Tibial artery (tissue), 4 donors: ENCODE measurements around the gene MC1R.

Experiments used
- DNase-seq, 2 donors: peaks; one replicate each; pipeline ENCODE4 v3.0.0-alpha.2; 2019
- H3K27ac ChIP-seq, 2 donors: fragments of 200-600 bp; sonication (generic) in 1 of 2; 1 replicate in 1 of 2; 2 replicates in 1 of 2; pipeline ENCODE4 v1.5.1; 2018 to 2019; ENCODE audit warnings: mild to moderate bottlenecking in 1 of 2
- H3K27me3 ChIP-seq, 2 donors: fragments of 200-600 bp; sonication (generic) in 1 of 2; one replicate each; pipeline versions ENCODE4 v1.5.1 to v1.6.0; 2016 to 2019
- H3K36me3 ChIP-seq, 3 donors: fragments of 200-600 bp; sonication (generic) in 2 of 3; one replicate each; pipeline ENCODE4 v1.5.1; 2016 to 2019; ENCODE audit warnings: mild to moderate bottlenecking in 2 of 3
- H3K4me1 ChIP-seq, 4 donors: fragments of 200-600 bp; sonication (generic) in 2 of 4; 1 replicate in 3 of 4; 2 replicates in 1 of 4; pipeline ENCODE4 v1.5.1; 2016 to 2019
- H3K4me3 ChIP-seq, 2 donors: fragments of 200-600 bp; sonication (generic) in 1 of 2; 1 replicate in 1 of 2; 2 replicates in 1 of 2; pipeline ENCODE4 v1.5.1; 2018 to 2019; ENCODE audit warnings: mild to moderate bottlenecking in 2 of 2
- H3K9me3 ChIP-seq, 3 donors: fragments of 200-600 bp; sonication (generic) in 1 of 3; one replicate each; pipeline ENCODE4 v1.5.1; 2016 to 2019
- intact Hi-C: fragments of 100-400 bp; cut with DNase I; formaldehyde crosslinking; loops from one replicate; pipeline ENCODE4 v1.15.0; 2023; ENCODE audit warnings: low total_unique reads
- TF ChIP-seq, protein P1 (sequence below), 2 experiments: fragments of 200-600 bp in 1 of 2; fragments of 450-650 bp in 1 of 2; IDR thresholded peaks; one replicate each; pipeline ENCODE4 v1.5.1; 2017 to 2019; ENCODE audit warnings: antibody characterized with exemption in 2 of 2, mild to moderate bottlenecking in 1 of 2, moderate library complexity in 1 of 2

MC1R gene

DNA sequence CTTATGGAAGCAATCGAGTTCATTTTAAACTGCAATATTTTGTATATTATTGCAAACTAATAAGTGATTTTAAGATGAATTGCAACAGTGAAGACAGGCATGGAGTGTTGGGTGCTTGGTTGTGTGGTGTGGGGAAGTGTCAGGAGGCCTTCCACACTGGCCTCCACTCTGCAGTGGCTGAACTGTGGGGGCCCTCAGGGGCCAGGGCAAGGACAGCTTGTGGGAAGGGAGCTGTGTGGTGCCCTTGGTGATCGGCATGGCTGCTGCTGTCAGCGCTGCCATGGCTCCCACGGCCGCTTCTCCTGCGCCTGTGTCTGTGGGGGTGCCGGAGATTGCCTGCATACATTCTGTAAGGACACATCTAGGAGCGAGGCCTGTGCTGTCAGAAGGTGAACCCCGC lies 26.0 kb upstream of the MC1R start:
- peaks cover 75 to 99% (median 95%) of the 10 kb centered on the region in 3 donors for H3K36me3 ChIP-seq
- TF ChIP-seq, protein P1, sequence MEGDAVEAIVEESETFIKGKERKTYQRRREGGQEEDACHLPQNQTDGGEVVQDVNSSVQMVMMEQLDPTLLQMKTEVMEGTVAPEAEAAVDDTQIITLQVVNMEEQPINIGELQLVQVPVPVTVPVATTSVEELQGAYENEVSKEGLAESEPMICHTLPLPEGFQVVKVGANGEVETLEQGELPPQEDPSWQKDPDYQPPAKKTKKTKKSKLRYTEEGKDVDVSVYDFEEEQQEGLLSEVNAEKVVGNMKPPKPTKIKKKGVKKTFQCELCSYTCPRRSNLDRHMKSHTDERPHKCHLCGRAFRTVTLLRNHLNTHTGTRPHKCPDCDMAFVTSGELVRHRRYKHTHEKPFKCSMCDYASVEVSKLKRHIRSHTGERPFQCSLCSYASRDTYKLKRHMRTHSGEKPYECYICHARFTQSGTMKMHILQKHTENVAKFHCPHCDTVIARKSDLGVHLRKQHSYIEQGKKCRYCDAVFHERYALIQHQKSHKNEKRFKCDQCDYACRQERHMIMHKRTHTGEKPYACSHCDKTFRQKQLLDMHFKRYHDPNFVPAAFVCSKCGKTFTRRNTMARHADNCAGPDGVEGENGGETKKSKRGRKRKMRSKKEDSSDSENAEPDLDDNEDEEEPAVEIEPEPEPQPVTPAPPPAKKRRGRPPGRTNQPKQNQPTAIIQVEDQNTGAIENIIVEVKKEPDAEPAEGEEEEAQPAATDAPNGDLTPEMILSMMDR (IDR thresholded peaks at IDR 0.05), result no peak
- no peaks in the 10 kb centered on the region for H3K27me3 ChIP-seq
- DNase-seq, result no peak
- no peaks in the 10 kb centered on the region for H3K9me3 ChIP-seq
- no peaks in the 10 kb centered on the region for H3K4me1 ChIP-seq
- intact Hi-C loops, result no loop called here
- H3K4me3 ChIP-seq, result no peak overlapping the region
- H3K27ac ChIP-seq, result no peak overlapping the region

DNA sequence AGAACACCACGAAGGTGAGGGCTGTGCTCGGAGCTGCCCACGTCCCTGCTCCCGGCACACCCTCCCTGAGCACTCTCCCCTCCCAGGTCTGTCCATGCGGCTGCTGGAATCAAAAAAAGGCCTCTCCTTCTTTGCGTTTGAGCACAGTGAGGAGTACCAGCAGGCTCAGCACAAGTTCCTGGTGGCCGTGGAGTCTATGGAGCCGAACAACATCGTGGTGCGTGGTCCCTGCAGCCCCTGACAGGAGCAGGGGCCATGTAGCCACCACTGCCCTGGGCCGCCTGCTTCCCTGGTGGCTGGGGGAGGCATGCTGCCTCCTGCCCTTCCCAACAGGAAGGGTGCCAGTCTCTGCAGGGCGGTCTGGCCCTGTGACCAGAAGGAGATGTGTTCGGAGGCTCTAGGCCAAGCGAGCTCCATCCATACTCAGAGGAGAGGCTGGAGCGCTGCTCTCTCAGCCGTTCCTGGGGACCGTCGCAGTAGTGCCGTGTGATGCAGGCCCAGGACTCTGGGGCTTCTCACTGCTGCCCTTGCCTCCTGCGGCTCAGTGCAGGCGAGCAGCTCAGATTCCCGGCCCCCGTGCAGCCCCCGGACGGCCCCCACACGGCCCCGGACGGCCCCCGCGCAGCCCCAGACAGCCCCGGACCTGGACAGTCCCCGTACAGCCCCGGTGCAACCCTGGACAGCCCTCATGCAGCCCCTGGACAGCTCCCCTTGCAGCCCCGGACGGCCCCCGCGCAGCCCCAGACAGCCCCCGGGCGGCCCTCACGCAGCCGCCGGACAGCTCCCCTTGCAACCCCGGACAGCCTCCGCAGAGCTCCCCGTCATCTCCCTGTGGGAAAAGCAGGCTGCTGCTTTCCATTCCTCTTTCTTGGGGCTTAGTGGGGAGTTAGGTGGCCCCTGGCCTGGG lies 24.8 kb upstream of the MC1R start:
- no peak for DNase-seq
- no peak overlapping the region for H3K4me3 ChIP-seq

DNA sequence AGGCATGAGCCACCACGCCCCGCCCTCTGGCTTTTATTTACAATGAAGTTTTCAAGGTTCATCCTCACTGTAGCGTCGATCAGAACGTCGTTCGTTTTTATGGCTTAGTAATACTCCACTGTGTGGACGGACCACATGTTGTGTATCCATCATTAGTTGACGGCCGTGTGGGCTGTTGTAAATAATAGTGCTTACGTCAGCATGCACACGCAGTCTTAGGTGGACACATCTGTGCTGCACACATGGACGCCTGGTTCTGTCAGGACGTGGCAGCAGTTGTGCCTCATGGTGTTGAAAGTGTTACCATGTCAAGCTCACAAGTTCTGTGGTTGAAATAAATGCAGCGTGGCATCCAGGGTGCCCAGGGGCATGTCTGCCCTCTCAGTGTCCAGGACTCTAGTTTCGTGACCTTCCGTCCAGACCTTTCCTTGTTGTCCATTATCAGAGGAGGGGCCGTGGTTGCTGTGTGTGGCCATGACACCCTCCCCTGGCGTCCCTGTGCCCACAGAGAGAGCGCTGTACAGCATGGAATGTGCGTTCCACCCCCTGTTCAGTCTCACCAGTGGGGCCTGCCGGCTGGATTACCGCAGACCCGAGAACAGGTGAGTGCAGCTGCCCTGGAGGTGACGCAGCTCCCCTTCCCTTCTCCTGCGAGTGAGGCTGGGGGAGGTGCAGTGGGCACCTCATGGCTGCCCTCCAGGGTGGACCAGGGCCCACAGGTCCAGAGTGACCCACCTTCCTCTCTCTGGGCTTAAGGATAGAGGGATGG lies 23.0 kb upstream of the MC1R start:
- intact Hi-C loops, result no loop called here
- DNase-seq, result no peak
- Histone ChIP-seq H3K36me3 (peaks cover 82 to 100% (median 98%) of the 10 kb centered on the region in 3 donors), H3K27ac (no peak overlapping the region), H3K27me3 (no peaks in the 10 kb centered on the region), H3K9me3 (no peaks in the 10 kb centered on the region), H3K4me1 (no peaks in the 10 kb centered on the region), H3K4me3 (no peak overlapping the region)
- TF ChIP-seq, protein P1 (IDR thresholded peaks at IDR 0.05), result no peak

More for the DNA sequence above, 24.8 kb upstream of the MC1R start:
- no peaks in the 10 kb centered on the region for H3K27me3 ChIP-seq
- no peaks in the 10 kb centered on the region for H3K4me1 ChIP-seq
- no peak overlapping the region for H3K27ac ChIP-seq
- TF ChIP-seq, protein P1 (IDR thresholded peaks at IDR 0.05), result no peak
- intact Hi-C loops, result no loop called here
- H3K9me3 ChIP-seq, result no peaks in the 10 kb centered on the region
- H3K36me3 ChIP-seq, result peaks cover 78 to 99% (median 98%) of the 10 kb centered on the region in 3 donors

DNA sequence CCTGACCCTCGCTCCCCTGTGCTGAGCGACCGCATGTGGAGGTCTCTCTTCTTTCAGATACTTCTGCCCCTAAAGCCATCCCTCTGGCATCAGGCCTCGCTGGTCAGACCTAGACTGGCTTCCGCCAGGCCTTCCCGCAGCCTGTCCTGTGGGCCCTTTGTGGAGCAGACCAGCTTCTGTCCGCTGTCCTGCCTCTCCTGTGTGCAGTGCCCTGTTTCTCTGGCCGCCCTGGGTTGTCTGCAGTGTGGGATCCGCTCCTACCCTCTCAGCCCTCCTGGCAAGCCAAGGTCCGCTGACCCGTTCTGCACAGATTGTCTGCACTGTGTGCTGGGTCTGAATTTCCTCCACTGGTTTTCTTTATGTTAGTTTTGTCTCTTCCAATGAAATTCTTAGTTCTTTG lies 21.5 kb upstream of the MC1R start:
- Histone ChIP-seq H3K9me3 (no peaks in the 10 kb centered on the region), H3K36me3 (peaks cover 73 to 91% (median 91%) of the 10 kb centered on the region in 3 donors), H3K4me3 (no peak overlapping the region), H3K4me1 (no peaks in the 10 kb centered on the region), H3K27ac (no peak overlapping the region), H3K27me3 (no peaks in the 10 kb centered on the region)
- TF ChIP-seq, protein P1 (IDR thresholded peaks at IDR 0.05), result no peak
- no peak for DNase-seq
- intact Hi-C loops, result no loop called here

DNA sequence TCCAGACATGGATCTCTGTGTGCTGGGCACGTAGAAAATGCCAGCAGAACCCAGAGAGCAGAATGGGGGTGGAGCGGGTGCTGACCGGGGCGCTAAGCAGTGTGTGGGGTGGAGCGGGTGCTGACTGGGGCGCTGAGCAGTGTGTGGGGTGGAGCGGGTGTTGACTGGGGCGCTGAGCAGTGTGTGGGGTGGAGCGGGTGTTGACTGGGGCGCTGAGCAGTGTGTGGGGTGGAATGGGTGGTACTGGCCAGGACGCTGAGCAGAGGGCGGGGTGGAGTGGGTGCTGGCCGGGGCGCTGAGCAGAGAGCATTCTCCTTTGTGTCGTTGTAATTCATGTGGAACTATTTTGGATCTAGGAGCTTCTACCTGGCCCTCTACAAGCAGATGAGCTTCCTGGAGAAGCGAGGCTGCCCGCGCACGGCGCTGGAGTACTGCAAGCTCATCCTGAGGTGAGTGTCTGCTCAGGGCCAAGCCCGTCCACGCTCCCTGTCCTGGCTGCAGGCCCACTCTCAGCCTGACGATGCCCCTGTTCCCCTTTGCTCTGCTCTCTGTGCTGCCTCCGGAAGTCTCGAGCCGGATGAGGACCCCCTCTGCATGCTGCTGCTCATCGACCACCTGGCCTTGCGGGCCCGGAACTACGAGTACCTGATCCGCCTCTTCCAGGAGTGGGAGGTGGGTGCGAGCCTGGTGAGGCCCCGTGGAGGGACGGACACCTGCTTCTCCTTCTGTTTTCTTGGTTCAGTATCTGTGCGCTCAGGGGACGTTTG lies 20.3 kb upstream of the MC1R start:
- Histone ChIP-seq H3K4me1 (no peaks in the 10 kb centered on the region), H3K36me3 (peaks cover 69 to 88% (median 87%) of the 10 kb centered on the region in 3 donors), H3K9me3 (no peaks in the 10 kb centered on the region), H3K4me3 (no peak overlapping the region), H3K27ac (no peak overlapping the region), H3K27me3 (no peaks in the 10 kb centered on the region)
- intact Hi-C loops, result no loop called here
- TF ChIP-seq, protein P1 (IDR thresholded peaks at IDR 0.05), result no peak
- no peak for DNase-seq
